Skin epidermis (tissue), 12 donors: ENCODE measurements around the gene RPEL1.

Experiments used
- H3K27ac ChIP-seq, 21 experiments: fragments of 200-600 bp; sonication (generic) in 11 of 21; one replicate each; pipeline ENCODE4 v1.5.0; 2020; ENCODE audit warnings: mild to moderate bottlenecking in 3 of 21, inconsistent platforms in 2 of 21, moderate library complexity in 2 of 21
- H3K4me3 ChIP-seq, 7 experiments: fragments of 200-600 bp; sonication (generic) in 2 of 7; one replicate each; pipeline ENCODE4 v1.5.0; 2020; ENCODE audit warnings: inconsistent platforms in 2 of 7, mild to moderate bottlenecking in 2 of 7, moderate library complexity in 1 of 7

RPEL1 gene

DNA sequence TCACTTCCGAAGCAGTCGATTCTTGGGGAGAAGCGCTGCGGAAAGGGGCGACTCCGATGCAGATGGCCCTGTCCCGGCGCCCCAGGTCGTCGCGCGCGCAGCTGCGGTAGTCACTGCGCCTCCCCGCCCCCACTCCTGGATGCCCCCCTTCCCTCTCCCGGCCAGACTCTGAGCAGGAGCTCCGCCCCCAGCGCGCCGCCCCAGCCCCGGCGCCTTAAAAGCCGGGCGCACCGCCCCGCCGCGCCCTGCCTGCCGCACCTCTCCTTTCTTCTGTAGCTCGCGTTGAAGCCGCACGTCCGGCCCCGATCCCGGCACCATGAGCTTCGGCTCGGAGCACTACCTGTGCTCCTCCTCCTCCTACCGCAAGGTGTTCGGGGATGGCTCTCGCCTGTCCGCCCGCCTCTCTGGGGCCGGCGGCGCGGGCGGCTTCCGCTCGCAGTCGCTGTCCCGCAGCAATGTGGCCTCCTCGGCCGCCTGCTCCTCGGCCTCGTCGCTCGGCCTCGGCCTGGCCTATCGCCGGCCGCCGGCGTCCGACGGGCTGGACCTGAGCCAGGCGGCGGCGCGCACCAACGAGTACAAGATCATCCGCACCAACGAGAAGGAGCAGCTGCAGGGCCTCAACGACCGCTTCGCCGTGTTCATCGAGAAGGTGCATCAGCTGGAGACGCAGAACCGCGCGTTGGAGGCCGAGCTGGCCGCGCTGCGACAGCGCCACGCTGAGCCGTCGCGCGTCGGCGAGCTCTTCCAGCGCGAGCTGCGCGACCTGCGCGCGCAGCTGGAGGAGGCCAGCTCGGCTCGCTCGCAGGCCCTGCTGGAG is 31.4 kb downstream of the RPEL1 start, which contains the start of gene INA:
Gene INA, plus strand, starts transcription at position 243 of the 817 bp plus-strand sequence. Its CDS starts 74 bp downstream, at position 317.
- Histone ChIP-seq H3K4me3 (peak within 1 kb of the TSS in 6 of 7 experiments; percentile 13 to 34 (median 21)), H3K27ac (no peak within 1 kb of the TSS)

DNA sequence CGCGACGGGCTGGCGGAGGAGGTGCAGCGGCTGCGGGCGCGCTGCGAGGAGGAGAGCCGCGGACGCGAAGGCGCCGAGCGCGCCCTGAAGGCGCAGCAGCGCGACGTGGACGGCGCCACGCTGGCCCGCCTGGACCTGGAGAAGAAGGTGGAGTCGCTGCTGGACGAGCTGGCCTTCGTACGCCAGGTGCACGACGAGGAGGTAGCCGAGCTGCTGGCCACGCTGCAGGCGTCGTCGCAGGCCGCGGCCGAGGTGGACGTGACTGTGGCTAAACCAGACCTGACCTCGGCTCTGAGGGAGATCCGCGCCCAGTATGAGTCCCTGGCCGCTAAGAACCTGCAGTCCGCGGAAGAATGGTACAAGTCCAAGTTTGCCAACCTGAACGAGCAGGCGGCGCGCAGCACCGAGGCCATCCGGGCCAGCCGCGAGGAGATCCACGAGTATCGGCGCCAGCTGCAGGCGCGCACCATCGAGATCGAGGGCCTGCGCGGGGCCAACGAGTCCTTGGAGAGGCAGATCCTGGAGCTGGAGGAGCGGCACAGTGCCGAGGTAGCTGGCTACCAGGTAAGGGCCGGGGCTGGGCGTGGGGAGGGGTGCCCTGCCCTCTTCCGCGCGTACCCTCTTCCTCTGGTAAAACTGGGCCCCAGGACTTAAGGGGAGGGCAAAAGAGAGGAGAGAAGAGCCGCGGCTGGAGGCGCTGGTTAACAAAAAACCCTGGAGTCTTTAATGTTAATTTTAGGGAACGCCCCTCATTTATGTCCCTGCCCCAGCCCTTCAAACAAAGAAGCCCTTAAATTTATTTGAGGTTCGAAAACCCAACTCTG is 32.2 kb downstream of the RPEL1 start:
- Histone ChIP-seq H3K4me3 (peak overlapping the region in 6 of 7 experiments; percentile 8 to 34 (median 21)), H3K27ac (no peak overlapping the region)

DNA sequence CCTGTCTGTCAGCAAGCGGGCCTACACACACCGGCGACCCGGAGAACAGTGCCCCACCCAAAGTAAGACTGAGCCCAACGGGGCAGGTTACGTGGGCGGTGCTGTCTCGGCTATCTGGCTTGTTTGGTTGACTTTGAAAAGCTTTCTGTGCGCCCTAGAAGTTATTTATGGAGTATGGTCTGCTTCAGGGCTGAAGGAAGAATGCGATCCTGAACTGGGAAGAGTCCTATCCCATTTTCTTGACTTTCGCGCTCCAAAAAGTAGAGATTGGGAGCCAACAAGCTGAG is 32.8 kb downstream of the RPEL1 start:
- no peak overlapping the region for H3K4me3 ChIP-seq
- no peak overlapping the region for H3K27ac ChIP-seq

DNA sequence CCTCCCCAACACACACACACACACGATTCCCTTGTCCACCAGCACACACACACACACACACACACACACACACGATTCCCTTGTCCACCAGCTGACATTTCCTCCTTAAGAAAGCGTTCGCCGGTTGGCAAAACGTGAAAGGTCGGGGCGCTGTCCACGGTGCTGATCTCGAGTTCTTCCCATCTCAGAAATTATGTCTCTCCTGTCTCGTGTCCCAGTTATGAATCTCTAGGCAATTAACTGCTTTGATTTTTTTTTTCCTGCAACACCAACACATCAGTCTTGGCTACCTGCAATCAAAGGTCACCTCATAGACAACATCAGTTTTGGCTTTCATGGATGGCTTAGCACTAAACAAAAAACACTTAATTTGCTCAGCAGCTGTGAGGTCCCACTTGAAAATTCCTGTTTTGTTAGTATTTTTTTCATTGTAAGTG is 33.2 kb downstream of the RPEL1 start:
- Histone ChIP-seq H3K4me3 (no peak overlapping the region), H3K27ac (no peak overlapping the region)

DNA sequence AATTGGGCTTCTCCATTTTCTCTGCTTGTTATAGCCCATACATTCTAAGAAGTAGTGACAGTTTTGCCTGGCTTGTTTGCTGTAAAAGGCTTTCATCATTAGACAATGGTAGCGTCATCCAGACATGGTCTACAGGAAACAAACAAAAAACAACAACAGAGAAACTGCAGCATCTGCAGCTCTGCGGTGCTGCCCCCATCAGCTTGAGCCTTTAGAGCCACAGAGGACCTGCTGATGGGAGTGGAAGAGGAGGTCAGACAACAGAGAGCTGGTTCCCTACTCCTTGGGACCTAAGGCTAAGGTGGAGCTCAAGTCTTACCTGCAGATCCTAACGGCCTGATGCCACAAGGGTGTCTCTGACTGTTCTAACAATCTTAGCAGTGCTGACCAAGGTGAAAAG is 34.3 kb downstream of the RPEL1 start:
- H3K27ac ChIP-seq, result no peak overlapping the region
- H3K4me3 ChIP-seq, result no peak overlapping the region

DNA sequence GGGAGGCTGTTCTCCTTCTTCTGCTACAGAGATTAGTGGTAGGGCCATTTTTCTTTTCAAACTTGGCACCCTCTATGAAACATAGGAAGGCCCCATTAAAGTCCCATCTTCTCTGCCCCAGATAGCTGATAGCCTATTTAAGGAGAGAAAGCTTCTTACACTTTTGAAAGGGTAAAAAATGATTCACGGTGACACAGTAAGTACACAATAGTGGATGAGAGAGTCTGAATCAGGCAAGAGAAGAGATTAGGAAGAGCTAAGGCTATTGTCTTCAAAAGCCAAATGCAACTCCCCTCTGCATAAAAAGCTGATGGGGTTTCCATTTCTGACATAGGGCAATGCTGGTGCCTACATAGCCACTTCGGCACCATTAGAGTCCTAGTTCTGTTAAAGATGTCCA is 34.8 kb downstream of the RPEL1 start:
- Histone ChIP-seq H3K4me3 (no peak overlapping the region), H3K27ac (no peak overlapping the region)

DNA sequence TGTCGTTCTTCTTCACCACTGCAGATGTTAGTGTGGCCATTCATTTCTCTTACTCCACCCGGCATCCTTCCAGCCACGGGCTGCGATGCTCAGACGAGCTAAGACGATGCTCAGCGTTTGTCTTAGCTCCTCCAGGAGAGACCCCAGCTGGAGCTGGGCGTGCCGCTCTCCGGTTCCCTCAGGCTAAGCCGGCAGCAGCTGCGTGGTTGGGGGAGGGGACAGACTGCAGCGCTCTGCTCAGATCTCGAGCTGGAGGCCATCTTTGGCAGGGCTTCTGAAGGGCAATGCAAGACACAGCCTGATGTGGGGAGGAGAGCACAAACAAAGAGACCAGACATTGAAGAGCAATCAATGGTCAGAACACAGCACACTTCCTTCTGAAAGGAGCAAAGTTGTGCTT is 36.1 kb downstream of the RPEL1 start:
- no peak overlapping the region for H3K27ac ChIP-seq

DNA sequence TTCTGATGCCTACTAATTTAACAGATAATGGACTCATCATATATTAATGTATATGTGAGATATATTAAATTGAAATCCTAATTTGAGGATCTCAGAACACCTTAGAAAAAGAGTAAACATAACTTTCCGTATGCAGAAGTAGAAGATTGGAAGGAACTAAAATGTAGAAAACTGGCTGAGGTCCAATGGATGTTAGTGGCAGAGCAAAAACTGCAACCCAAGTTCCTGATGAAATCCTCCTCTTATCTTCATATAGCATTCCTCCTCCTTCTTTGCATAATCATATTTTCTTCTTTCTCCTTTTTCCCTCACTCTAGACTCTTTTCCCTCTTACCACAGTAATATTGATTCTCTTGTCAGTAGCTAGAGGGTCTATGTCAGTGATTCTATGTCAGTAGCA is 37.3 kb downstream of the RPEL1 start:
- H3K27ac ChIP-seq, result no peak overlapping the region
- no peak overlapping the region for H3K4me3 ChIP-seq

More for the DNA sequence above, 36.1 kb downstream of the RPEL1 start:
- H3K4me3 ChIP-seq, result no peak overlapping the region

DNA sequence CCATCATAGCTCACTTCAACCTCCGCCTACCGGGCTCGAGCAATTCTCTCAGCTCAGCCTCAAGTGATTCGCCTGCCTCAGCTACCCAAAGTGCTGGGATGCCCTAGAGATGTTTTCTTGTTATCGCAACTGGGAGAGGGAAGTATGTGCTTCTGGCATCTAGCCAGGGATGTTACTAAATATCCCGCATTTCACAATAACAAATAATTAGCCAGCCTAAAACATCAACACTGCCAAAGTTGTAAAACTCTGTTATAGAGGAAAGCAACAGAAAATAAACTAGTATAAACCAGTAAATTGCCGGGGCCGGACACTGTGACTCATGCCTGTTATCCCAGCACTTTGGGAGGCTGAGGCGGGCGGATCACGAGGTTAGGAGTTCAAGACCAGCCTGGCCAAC is 38.5 kb downstream of the RPEL1 start:
- H3K27ac ChIP-seq, result no peak overlapping the region

DNA sequence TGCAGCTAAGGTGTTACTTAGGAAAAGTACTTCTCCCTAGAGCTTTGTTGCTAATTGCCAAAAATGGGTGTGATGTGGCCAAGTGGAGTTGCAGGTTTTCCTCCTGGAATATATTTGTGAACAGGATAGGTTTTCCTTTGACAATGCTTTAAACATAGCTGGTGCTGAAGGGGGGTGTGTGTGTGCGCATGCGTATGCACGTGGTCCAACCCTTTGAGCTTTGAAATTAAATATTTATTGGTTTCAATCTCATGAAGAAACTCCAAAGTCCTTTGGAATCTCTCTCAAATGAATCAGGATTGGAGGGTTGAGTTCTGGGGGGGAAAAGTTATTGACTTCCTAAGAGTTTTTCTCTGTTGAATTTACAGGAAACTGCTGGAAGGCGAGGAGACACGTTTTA is 42.3 kb downstream of the RPEL1 start:
- no peak overlapping the region for H3K4me3 ChIP-seq
- no peak overlapping the region for H3K27ac ChIP-seq

More for the DNA sequence above, 38.5 kb downstream of the RPEL1 start:
- no peak overlapping the region for H3K4me3 ChIP-seq

DNA sequence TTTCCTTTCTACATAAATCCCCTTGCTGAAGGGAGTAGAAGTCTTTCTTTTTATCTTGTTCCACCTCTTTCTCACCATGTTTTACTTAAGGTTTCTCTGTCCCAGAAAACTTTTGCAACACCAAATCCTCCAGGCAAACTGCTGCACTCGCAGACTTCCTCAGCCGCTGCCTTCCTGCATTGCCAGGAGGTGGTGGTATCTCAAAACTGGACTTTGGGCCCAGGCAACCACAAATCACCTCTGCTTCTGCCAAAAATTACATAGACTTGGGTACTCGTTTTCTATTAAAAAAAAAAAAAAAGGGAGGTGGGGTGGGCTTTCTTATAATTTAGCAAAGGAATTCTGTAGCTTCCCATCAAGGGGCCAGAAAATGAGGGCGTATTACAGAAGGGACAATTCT is 45.9 kb downstream of the RPEL1 start:
- no peak overlapping the region for H3K4me3 ChIP-seq
- no peak overlapping the region for H3K27ac ChIP-seq

DNA sequence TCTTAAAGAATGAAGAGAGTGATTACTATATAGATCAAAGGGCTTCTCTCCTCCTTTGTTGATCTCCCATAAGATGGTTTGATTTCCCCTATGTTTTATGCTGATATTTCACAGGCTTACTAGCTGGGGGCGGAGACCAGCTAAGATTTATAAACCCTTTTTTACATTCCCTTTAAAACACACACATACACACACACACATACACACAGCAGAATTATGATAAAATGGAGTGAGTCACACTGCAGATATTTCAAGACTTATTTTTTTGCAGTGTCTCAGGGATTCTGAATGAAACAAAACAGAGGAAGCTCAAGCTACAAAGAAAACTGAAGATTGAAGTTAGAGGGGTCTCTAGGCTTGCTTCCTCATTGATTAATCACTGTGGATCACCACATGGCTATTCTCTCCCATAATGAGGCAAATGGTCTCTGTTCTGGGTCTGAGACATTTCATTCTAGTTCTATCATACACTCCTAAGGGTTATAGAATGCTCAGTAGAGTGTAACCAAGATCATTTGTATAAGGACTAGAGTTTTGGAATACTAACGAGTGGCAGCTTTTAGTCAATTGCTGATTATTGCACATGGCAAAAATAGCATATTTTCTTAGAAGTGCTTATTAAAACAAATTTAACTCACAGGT is 49.8 kb downstream of the RPEL1 start:
- Histone ChIP-seq H3K27ac (no peak overlapping the region), H3K4me3 (no peak overlapping the region)
